SK-N-DZ (cell line): ENCODE results near the gene KPNB1.

Experiments
- DNase-seq: peaks from one replicate; pipeline ENCODE4 v3.0.0-alpha.2; 2015; ENCODE audit warnings: low spot score
- small RNA-seq, 2 experiments: library from RNA; depleted of rRNA; stranded (forward); fragments of <200 nt; gene quantifications; one replicate each; pipeline ENCODE3, GENCODE V24; 2014

KPNB1 gene

GRCh38 chr17:47728214-47728877 is 78.6 kb downstream of the KPNB1 start:
- DNase-seq, result no peak

DNA sequence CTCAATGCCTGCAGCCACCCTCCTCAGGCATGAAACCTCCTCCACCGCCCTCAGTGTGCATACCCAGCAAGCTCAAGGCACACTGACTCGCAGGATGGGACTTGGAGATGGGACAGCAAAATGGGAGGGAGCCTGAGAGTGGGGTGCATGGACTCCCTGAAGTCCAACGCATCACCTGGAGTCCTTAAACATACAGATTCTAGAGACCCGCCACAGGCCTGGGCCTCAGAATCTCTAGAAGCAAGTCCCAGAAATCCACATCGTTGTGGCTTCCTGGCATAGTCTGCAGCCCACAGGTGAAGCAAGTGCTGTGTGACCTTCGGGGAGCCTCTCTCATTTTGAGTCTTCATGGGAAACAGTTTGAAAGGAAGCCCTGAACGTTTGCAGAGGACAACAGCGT is 79.8 kb downstream of the KPNB1 start:
- DNase-seq, result no peak

GRCh38 chr17:47730681-47731080 is 81.0 kb downstream of the KPNB1 start:
- DNase-seq, result no peak

DNA sequence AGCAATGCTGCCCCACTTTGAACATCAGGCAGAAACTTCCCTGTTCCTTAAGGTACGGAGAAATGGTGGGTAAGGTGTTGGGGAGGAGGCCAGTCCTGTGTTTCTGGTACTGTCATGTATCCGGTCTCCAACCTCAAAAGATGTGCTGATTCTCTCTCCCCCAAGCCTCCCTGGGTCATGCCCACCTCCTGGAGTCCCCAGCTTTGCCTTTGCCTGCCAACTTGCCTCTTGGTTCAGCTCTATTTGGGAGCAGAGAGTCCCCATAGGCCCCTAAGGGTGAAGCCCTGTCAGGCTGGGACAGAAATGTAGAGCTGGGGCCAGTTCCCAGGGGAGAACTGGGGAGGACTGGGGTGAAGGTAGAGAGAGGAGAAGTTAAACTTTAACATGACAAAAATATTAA is 81.7 kb downstream of the KPNB1 start:
- no peak for DNase-seq

GRCh38 chr17:47732399-47733046 is 82.8 kb downstream of the KPNB1 start:
- DNase-seq, result no peak

DNA sequence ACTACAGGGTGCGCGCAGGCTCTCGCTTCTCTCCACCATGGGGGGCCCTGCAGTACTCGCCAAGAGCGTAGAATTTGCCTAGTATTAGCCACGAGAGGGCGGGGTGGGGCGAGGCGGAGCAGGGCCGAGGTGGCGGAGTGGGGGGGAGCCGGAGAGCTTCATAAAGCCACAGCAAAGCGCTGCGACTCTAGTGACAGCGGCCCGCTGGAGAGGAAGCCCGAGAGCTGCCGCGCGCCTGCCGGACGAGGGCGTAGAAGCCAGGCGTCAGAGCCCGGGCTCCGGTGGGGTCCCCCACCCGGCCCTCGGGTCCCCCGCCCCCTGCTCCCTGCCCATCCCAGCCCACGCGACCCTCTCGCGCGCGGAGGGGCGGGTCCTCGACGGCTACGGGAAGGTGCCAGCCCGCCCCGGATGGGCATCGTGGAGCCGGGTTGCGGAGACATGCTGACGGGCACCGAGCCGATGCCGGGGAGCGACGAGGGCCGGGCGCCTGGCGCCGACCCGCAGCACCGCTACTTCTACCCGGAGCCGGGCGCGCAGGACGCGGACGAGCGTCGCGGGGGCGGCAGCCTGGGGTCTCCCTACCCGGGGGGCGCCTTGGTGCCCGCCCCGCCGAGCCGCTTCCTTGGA is 83.4 kb downstream of the KPNB1 start, which contains the start of gene TBX21:
TSS of gene TBX21 (plus strand) at position 190 of the 627 bp plus-strand sequence. CDS start at position 409, 219 bp downstream.
- peak; percentile 74 for DNase-seq

GRCh38 chr17:47733674-47734410 is 84.1 kb downstream of the KPNB1 start:
- peak; percentile 16 for DNase-seq

DNA sequence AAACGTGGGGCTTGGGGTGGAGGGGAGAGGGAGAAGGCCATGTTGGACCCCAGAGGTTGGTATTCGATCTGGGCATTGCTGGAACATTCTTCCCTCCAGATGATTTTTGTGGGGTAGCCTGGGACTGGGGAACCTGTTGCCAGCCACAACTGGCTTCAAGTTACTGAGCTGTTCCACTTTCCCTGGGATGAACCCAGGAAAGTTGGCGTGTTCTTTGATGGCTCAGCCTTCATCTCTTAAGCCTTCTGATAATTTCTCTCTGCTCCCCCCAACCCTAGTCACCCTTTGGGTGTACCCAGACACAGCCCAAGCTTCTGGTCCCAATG is 85.4 kb downstream of the KPNB1 start:
- DNase-seq, result peak; percentile 5

Small RNAs within 50 kb of the gene (small RNA-seq; reads per million reads assigned to genes)
- 0 reads per million in 2 experiments for gene AC015674.1
